ENCODE data around the gene SHE.

Gene SHE

GRCh38 chr1:154448331-154448811 is 53.8 kb downstream of the SHE start:
- H3K36me3 ChIP-seq (ENCODE audit: control insufficient read depth, insufficient read depth, low read length): no peaks in the 10 kb centered on the region
- 90 to 97% methylated on average over 4 to 6 of the region's 7 CpGs for WGBS, 2 experiments (ENCODE audit: insufficient coverage in 2 of 2)
- H3K9me3 ChIP-seq (ENCODE audit: control insufficient read depth, low read length): no peaks in the 10 kb centered on the region
- peaks cover 34% of the 10 kb centered on the region for H3K4me1 ChIP-seq (ENCODE audit: control insufficient read depth, insufficient read depth, low read length, poor library complexity, severe bottlenecking)
- H3K4me3 ChIP-seq (ENCODE audit: extremely low read depth, insufficient read depth, low read length, poor library complexity, severe bottlenecking): no peak overlapping the region
- H3K27ac ChIP-seq (ENCODE audit: low read depth, low read length, severe bottlenecking): no peak overlapping the region

- no peaks in the 10 kb centered on the region for H3K36me3 ChIP-seq (ENCODE audit: control insufficient read depth, insufficient read depth, low read length)
- H3K27ac ChIP-seq (ENCODE audit: low read depth, low read length, severe bottlenecking): no peak overlapping the region
- WGBS, 2 experiments (ENCODE audit: insufficient coverage in 2 of 2): 87 to 92% methylated on average over 6 of the region's 6 CpGs
- no peak overlapping the region for H3K4me3 ChIP-seq (ENCODE audit: extremely low read depth, insufficient read depth, low read length, poor library complexity, severe bottlenecking)
- no peaks in the 10 kb centered on the region for H3K9me3 ChIP-seq (ENCODE audit: control insufficient read depth, low read length)
- H3K4me1 ChIP-seq (ENCODE audit: control insufficient read depth, insufficient read depth, low read length, poor library complexity, severe bottlenecking): peaks cover 48% of the 10 kb centered on the region
These were observed 55.4 kb downstream of the SHE start for GRCh38 chr1:154446789-154447188.

GRCh38 chr1:154446292-154446691 is 55.9 kb downstream of the SHE start:
- WGBS, 2 experiments (ENCODE audit: insufficient coverage in 2 of 2): 78% methylated on average over 5 to 8 of the region's 10 CpGs

GRCh38 chr1:154445040-154445472 is 57.2 kb downstream of the SHE start:
- Histone ChIP-seq H3K36me3 (ENCODE audit: control insufficient read depth, insufficient read depth, low read length) (no peaks in the 10 kb centered on the region), H3K27ac (ENCODE audit: low read depth, low read length, severe bottlenecking) (no peak overlapping the region), H3K4me3 (ENCODE audit: extremely low read depth, insufficient read depth, low read length, poor library complexity, severe bottlenecking) (no peak overlapping the region), H3K9me3 (ENCODE audit: control insufficient read depth, low read length) (no peaks in the 10 kb centered on the region), H3K4me1 (ENCODE audit: control insufficient read depth, insufficient read depth, low read length, poor library complexity, severe bottlenecking) (peaks cover 58% of the 10 kb centered on the region)
- WGBS, 2 experiments (ENCODE audit: insufficient coverage in 2 of 2): 80% methylated on average over 1 of the region's 7 CpGs

More at GRCh38 chr1:154446292-154446691, 55.9 kb downstream of the SHE start:
- Histone ChIP-seq H3K36me3 (ENCODE audit: control insufficient read depth, insufficient read depth, low read length) (no peaks in the 10 kb centered on the region), H3K27ac (ENCODE audit: low read depth, low read length, severe bottlenecking) (peak overlapping the region; percentile 1), H3K9me3 (ENCODE audit: control insufficient read depth, low read length) (no peaks in the 10 kb centered on the region), H3K4me3 (ENCODE audit: extremely low read depth, insufficient read depth, low read length, poor library complexity, severe bottlenecking) (no peak overlapping the region), H3K4me1 (ENCODE audit: control insufficient read depth, insufficient read depth, low read length, poor library complexity, severe bottlenecking) (peaks cover 53% of the 10 kb centered on the region)

- no peaks in the 10 kb centered on the region for H3K36me3 ChIP-seq (ENCODE audit: control insufficient read depth, insufficient read depth, low read length)
- no peak overlapping the region for H3K27ac ChIP-seq (ENCODE audit: low read depth, low read length, severe bottlenecking)
- no peaks in the 10 kb centered on the region for H3K9me3 ChIP-seq (ENCODE audit: control insufficient read depth, low read length)
- 94 to 97% methylated on average over 6 to 8 of the region's 8 CpGs for WGBS, 2 experiments (ENCODE audit: insufficient coverage in 2 of 2)
- H3K4me1 ChIP-seq (ENCODE audit: control insufficient read depth, insufficient read depth, low read length, poor library complexity, severe bottlenecking): peaks cover 58% of the 10 kb centered on the region
- no peak overlapping the region for H3K4me3 ChIP-seq (ENCODE audit: extremely low read depth, insufficient read depth, low read length, poor library complexity, severe bottlenecking)
These were observed 58.8 kb downstream of the SHE start for GRCh38 chr1:154443274-154444013.

- WGBS, 2 experiments (ENCODE audit: insufficient coverage in 2 of 2): 72 to 74% methylated on average over 12 of the region's 13 CpGs
- Histone ChIP-seq H3K4me3 (ENCODE audit: extremely low read depth, insufficient read depth, low read length, poor library complexity, severe bottlenecking) (no peak overlapping the region), H3K27ac (ENCODE audit: low read depth, low read length, severe bottlenecking) (peak overlapping the region; percentile 81), H3K4me1 (ENCODE audit: control insufficient read depth, insufficient read depth, low read length, poor library complexity, severe bottlenecking) (peaks cover 55% of the 10 kb centered on the region), H3K9me3 (ENCODE audit: control insufficient read depth, low read length) (no peaks in the 10 kb centered on the region), H3K36me3 (ENCODE audit: control insufficient read depth, insufficient read depth, low read length) (no peaks in the 10 kb centered on the region)
These were observed 60.0 kb downstream of the SHE start for GRCh38 chr1:154442006-154442740.

- no peaks in the 10 kb centered on the region for H3K9me3 ChIP-seq (ENCODE audit: control insufficient read depth, low read length)
- 90 to 100% methylated on average over 3 of the region's 8 CpGs for WGBS, 2 experiments (ENCODE audit: insufficient coverage in 2 of 2)
- no peak overlapping the region for H3K4me3 ChIP-seq (ENCODE audit: extremely low read depth, insufficient read depth, low read length, poor library complexity, severe bottlenecking)
- no peak overlapping the region for H3K27ac ChIP-seq (ENCODE audit: low read depth, low read length, severe bottlenecking)
- H3K4me1 ChIP-seq (ENCODE audit: control insufficient read depth, insufficient read depth, low read length, poor library complexity, severe bottlenecking): peaks cover 47% of the 10 kb centered on the region
- H3K36me3 ChIP-seq (ENCODE audit: control insufficient read depth, insufficient read depth, low read length): no peaks in the 10 kb centered on the region
These were observed 60.8 kb downstream of the SHE start for GRCh38 chr1:154441241-154441888.

- Histone ChIP-seq H3K4me1 (ENCODE audit: control insufficient read depth, insufficient read depth, low read length, poor library complexity, severe bottlenecking) (peaks cover 38% of the 10 kb centered on the region), H3K27ac (ENCODE audit: low read depth, low read length, severe bottlenecking) (no peak overlapping the region), H3K36me3 (ENCODE audit: control insufficient read depth, insufficient read depth, low read length) (no peaks in the 10 kb centered on the region), H3K9me3 (ENCODE audit: control insufficient read depth, low read length) (no peaks in the 10 kb centered on the region), H3K4me3 (ENCODE audit: extremely low read depth, insufficient read depth, low read length, poor library complexity, severe bottlenecking) (no peak overlapping the region)
- WGBS, 2 experiments (ENCODE audit: insufficient coverage in 2 of 2): 86 to 94% methylated on average over 2 to 3 of the region's 6 CpGs
These were observed 62.0 kb downstream of the SHE start for GRCh38 chr1:154440036-154440804.

- no peak overlapping the region for H3K4me3 ChIP-seq (ENCODE audit: extremely low read depth, insufficient read depth, low read length, poor library complexity, severe bottlenecking)
- no peak overlapping the region for H3K27ac ChIP-seq (ENCODE audit: low read depth, low read length, severe bottlenecking)
- peaks cover 23% of the 10 kb centered on the region for H3K4me1 ChIP-seq (ENCODE audit: control insufficient read depth, insufficient read depth, low read length, poor library complexity, severe bottlenecking)
- no peaks in the 10 kb centered on the region for H3K36me3 ChIP-seq (ENCODE audit: control insufficient read depth, insufficient read depth, low read length)
- H3K9me3 ChIP-seq (ENCODE audit: control insufficient read depth, low read length): no peaks in the 10 kb centered on the region
- WGBS, 2 experiments (ENCODE audit: insufficient coverage in 2 of 2): 91 to 92% methylated on average over 7 to 9 of the region's 9 CpGs
These were observed 65.8 kb downstream of the SHE start for GRCh38 chr1:154436433-154436832.

- Histone ChIP-seq H3K36me3 (ENCODE audit: control insufficient read depth, insufficient read depth, low read length) (no peaks in the 10 kb centered on the region), H3K27ac (ENCODE audit: low read depth, low read length, severe bottlenecking) (no peak overlapping the region), H3K4me3 (ENCODE audit: extremely low read depth, insufficient read depth, low read length, poor library complexity, severe bottlenecking) (no peak overlapping the region), H3K9me3 (ENCODE audit: control insufficient read depth, low read length) (no peaks in the 10 kb centered on the region), H3K4me1 (ENCODE audit: control insufficient read depth, insufficient read depth, low read length, poor library complexity, severe bottlenecking) (peaks cover 19% of the 10 kb centered on the region)
- 97 to 98% methylated on average over 15 of the region's 15 CpGs for WGBS, 2 experiments (ENCODE audit: insufficient coverage in 2 of 2)
These were observed 66.5 kb downstream of the SHE start for GRCh38 chr1:154435599-154436200.

All from mesodermal cell (in vitro differentiated cells).